HG03571 (cell line): ENCODE results near the gene MST1.

Source experiments
- ATAC-seq: cut with Tn5 transposase; IDR thresholded peaks from one replicate; pipeline ENCODE4 v1.9.1; 2021; ENCODE audit not compliant: unreplicated experiment

MST1 gene

DNA sequence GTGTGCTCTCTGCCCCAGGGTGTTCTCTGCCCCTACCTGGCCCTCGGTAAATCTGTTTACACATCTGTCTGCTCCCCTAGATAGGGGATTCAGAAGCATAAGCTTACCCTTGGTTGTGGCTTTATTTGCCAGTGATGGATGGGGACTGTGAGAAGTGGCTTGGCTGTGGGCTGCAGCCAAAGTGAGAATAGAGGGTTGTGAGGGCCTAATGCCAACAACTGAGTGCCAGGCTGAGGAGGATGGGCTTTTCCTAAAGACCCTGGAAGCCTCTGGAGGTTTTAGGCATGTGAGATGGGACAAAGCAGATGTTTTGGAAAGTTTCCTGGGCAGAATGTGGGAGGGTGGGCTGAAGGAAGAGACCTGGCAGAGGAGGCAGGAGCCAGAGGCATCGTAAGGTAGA is 30.6 kb downstream of the MST1 start:
- ATAC-seq: no peak

DNA sequence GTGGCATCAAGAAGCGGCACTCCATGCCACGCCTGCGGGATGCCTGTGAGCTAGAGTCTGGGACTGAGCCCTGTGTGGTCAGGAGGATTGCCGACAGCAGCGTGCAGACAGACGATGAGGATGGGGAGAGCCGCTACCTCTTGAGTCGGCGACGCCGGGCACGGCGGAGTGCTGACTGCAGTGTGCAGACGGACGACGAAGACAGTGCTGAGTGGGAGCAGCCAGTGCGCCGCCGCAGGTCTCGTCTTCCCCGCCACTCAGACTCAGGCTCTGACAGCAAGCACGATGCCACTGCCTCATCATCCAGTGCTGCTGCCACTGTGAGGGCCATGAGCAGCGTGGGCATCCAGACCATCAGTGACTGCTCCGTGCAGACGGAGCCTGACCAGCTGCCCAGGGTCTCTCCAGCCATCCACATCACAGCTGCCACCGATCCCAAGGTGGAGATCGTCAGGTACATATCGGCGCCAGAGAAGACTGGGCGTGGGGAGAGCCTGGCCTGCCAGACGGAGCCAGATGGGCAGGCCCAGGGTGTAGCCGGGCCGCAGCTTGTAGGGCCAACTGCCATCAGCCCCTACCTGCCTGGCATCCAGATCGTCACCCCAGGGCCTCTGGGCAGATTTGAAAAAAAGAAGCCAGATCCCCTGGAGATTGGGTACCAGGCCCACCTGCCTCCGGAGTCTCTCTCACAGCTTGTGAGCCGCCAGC is 31.9 kb downstream of the MST1 start:
- ATAC-seq: no peak

DNA sequence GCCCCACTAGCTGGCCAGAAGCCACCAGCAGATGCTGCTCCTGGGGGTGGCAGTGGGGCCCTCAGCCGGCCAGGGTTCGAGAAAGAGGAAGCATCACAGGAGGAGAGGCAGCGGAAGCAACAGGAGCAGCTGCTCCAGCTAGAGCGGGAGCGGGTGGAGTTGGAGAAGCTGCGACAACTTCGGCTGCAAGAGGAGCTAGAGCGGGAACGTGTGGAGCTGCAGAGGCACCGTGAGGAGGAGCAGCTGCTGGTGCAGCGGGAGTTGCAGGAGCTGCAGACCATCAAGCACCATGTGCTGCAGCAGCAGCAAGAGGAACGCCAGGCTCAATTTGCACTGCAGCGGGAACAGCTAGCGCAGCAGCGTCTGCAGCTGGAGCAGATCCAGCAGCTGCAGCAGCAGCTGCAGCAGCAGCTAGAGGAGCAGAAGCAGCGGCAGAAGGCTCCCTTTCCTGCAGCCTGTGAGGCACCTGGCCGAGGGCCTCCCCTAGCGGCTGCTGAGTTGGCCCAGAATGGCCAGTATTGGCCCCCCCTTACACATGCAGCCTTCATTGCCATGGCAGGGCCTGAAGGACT is 32.6 kb downstream of the MST1 start:
- ATAC-seq: no peak

DNA sequence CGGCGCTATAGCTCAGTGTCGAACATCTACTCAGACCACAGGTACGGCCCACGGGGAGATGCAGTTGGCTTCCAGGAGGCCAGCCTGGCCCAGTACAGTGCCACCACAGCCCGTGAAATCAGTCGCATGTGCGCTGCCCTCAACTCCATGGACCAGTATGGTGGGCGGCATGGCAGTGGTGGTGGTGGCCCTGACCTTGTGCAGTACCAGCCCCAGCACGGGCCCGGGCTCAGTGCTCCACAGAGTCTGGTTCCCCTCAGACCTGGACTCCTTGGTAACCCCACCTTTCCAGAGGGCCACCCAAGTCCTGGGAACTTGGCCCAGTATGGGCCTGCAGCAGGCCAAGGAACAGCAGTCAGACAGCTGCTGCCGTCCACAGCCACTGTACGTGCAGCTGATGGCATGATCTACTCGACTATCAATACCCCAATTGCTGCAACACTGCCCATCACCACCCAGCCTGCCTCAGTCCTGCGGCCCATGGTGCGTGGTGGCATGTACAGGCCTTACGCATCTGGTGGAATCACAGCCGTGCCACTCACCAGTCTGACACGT is 33.5 kb downstream of the MST1 start:
- ATAC-seq: no peak

DNA sequence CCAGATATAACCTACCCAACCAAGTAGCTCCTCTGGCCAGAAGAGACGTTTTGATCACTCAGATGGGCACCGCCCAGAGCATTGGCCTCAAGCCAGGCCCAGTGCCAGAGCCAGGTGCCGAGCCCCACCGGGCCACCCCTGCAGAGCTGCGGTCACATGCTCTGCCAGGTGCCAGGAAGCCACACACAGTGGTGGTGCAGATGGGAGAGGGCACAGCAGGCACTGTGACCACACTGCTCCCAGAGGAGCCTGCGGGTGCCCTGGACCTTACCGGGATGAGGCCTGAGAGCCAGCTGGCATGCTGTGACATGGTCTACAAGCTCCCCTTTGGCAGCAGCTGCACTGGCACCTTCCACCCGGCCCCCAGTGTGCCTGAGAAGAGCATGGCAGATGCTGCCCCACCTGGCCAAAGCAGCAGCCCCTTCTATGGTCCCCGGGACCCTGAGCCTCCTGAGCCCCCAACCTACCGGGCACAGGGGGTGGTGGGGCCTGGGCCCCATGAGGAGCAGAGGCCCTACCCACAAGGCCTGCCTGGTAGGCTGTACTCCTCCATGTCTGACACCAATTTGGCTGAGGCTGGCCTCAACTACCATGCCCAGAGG is 34.2 kb downstream of the MST1 start:
- ATAC-seq: no peak

DNA sequence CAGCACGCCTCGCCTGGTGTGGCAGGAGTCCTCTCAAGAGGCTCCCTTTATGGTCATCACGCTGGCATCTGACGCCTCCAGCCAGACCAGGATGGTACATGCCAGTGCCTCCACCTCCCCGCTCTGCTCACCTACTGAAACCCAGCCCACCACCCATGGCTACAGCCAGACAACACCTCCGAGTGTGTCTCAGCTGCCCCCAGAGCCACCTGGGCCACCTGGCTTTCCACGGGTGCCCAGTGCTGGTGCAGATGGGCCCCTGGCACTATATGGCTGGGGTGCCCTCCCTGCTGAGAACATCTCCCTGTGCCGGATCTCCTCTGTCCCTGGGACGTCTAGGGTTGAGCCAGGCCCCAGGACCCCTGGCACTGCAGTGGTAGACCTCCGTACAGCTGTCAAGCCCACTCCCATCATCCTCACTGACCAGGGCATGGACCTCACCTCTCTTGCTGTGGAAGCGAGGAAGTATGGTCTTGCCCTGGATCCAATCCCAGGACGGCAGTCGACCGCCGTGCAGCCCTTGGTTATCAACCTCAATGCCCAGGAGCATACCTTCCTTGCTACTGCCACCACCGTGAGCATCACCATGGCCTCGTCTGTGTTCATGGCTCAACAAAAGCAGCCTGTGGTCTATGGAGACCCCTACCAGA is 35.0 kb downstream of the MST1 start:
- no peak for ATAC-seq

DNA sequence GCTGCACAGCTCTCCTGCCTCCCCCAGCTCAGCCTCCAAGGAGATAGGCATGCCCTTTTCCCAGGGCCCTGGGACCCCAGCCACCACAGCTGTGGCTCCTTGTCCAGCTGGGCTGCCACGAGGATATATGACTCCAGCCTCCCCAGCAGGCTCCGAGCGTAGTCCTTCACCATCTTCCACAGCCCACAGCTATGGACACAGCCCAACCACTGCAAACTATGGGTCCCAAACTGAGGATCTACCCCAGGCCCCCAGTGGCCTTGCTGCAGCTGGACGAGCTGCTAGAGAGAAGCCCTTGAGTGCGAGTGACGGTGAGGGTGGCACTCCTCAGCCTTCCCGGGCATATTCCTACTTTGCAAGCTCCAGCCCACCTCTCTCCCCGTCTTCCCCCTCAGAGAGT is 35.7 kb downstream of the MST1 start:
- ATAC-seq: no peak

DNA sequence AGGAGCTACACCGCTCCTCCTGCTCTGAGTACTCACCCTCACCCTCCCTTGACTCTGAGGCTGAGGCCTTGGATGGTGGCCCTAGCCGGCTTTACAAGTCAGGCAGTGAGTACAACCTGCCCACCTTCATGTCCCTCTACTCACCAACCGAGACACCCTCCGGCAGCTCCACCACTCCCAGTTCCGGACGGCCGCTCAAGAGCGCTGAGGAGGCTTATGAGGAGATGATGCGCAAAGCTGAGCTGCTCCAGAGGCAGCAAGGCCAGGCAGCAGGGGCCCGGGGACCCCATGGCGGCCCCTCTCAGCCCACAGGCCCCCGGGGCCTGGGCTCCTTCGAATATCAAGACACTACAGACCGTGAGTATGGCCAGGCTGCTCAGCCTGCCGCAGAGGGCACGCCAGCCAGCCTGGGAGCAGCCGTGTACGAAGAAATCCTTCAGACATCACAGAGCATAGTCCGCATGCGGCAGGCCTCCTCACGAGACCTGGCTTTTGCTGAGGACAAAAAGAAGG is 36.3 kb downstream of the MST1 start:
- no peak for ATAC-seq

DNA sequence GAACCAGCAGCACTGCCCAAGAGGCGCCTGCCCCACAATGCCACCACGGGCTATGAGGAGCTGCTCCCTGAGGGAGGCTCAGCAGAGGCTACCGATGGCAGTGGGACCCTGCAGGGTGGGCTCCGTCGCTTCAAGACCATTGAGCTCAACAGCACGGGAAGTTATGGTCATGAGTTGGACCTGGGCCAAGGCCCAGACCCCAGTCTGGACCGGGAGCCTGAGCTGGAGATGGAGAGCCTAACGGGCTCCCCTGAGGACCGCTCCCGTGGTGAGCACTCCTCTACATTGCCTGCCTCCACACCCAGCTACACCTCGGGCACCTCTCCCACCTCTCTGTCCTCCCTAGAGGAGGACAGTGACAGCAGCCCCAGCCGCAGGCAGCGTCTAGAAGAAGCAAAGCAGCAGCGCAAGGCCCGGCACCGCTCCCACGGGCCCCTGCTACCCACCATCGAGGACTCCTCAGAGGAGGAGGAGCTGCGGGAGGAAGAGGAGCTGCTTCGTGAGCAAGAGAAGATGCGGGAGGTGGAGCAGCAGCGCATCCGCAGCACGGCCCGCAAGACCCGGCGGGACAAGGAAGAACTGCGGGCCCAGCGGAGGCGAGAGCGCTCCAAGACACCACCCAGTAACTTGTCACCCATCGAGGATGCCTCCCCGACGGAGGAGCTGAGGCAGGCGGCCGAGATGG is 36.9 kb downstream of the MST1 start:
- ATAC-seq: no peak

DNA sequence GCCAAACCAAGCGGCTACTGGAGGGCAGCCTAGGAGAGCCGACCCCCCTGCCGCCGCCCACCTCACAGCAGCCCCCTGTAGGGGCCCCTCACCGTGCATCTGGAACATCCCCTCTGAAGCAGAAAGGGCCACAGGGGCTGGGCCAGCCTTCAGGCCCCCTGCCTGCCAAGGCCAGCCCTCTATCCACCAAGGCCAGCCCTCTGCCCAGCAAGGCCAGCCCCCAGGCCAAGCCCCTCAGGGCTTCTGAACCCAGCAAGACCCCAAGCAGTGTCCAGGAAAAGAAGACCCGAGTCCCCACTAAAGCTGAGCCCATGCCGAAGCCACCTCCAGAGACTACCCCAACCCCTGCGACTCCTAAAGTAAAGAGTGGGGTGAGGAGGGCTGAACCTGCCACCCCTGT is 38.6 kb downstream of the MST1 start:
- ATAC-seq: no peak

DNA sequence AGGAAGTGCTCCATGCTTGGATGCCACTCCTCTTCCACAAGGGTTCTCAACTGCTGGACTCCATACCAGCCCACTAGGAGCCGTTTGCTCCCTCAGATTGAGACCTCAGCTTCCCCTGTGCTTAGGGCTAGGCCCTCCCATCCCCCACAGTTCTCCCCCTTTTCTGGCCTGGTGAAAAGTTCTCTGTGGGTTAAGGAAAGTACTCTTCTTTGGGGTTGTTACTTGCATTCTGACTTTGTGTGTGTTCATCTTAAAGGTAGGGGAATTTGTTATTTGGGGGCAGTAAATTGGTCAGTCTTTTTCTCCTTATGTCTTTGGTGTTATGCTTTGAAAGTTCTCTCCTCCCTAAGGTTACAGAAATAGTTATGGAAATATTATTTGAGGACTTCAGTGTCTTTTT is 39.1 kb downstream of the MST1 start:
- ATAC-seq: no peak

DNA sequence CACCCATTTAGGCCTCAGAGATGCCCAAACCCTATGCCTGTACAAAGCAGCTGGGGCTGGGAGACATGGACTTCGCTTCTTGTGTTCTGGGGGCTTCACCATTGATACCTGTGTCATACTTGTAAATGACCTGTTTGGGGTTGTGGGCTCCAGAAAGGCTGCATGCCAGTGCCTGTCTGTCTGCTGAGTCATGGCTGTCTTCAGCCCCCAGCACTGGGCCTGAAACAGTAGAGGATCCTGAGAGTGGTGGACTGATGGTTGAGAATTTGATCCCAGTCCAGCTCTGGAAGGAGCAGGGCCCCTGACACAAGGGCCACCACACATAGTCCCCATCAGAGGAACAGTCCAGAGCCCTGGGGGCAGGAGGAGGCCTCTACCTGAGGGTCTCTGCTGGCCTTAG is 39.7 kb downstream of the MST1 start:
- ATAC-seq: no peak

DNA sequence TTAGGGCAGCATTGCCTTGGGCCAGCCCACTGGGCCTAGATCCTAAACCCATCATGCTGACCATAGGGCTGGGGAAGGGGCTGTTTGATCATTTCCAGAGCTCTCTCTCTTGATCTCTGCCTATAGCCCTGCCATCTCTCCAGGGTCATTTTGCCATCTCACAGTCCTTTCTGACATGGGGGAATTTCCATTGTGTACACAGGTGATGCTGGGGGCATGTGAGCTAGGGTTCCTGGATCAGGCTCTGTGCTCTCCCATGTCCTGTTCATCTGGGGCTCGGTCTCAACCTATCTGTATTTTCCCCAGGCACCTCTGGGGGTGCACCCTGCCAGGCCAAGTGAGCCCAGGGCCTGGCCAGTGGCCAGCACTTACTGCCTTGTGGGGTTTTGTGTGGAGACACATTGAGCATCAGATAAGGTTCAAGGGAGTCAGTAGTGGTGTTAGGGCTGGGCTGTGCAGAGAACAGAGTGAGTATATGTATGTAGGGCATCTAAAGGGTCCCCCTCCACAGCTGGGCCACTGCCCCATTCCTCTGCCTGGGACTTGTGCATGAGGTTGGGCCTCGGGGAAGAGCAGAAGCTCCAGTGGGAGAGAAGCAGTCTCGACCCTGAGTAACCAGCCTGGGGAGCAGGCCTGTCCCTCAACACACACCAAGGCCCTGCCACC is 40.8 kb downstream of the MST1 start:
- no peak for ATAC-seq

DNA sequence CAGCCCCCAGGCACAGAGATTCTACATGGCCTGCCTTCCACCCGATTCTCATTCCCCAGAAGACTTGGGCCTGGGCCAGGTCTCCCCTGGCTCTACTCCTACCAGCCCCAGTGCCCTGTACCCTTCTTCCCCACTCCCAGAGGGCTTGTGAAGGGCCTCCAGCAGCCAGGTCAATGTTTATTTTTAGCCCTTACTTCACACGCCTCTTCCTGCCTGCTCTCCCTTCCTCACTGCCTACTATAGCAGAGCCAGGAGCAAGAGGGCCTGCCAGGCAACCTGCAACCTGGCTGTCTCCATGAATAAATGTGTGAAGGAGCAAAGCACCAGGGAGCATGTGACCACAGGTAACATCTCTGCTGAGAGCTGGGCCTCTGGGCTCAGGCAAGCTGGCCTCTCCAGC is 41.5 kb downstream of the MST1 start:
- no peak for ATAC-seq

DNA sequence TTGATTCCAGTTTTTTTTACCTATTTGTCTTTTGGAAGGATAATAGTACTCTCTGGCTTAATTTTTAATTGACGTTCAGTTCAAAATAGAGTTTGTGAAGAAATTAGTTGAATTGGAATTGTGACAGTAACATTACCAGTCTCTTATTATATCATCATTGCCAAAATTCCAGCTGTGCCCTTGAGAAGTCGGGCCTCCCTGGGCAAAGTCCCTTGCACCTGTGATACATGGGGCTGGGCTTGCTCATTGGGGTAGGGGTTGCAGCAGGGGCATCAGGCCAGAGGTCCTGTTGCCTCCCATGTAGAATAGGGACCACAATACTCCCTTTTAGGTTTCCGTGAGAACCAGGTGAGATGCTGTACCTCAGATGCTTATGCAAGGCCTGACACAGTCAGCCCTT is 43.0 kb downstream of the MST1 start:
- ATAC-seq: no peak

DNA sequence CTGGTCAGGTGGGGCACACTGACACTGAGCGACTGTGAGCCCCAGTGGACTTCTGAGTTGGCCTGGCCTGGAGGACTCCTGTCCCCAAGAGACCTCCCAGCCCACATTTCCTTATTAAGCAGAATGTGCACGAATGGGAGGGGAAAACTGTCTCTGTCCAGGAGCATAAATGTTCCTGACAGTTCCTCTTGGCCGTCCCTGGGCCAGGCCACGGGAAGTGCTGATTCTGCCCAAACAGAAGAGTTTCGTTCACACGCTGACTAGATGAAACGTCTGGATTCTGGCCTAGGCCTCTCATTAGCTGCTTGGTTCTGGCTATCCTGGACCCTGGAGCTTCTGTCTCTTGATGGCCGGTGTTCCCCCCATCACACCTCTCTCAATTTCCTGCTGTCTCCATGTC is 44.6 kb downstream of the MST1 start:
- no peak for ATAC-seq

DNA sequence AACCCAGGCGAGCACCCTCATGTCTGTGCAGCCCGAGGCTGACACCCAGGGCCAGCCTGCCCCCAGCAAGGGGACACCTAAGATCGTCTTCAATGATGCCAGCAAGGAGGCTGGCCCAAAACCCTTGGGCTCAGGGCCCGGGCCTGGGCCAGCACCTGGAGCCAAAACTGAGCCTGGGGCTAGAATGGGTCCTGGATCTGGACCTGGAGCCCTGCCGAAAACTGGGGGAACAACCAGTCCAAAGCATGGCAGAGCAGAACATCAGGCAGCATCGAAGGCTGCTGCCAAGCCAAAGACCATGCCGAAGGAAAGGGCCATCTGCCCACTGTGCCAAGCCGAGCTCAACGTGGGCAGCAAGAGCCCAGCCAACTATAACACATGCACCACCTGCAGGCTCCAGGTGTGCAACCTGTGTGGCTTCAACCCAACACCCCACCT is 46.5 kb downstream of the MST1 start:
- no peak for ATAC-seq

DNA sequence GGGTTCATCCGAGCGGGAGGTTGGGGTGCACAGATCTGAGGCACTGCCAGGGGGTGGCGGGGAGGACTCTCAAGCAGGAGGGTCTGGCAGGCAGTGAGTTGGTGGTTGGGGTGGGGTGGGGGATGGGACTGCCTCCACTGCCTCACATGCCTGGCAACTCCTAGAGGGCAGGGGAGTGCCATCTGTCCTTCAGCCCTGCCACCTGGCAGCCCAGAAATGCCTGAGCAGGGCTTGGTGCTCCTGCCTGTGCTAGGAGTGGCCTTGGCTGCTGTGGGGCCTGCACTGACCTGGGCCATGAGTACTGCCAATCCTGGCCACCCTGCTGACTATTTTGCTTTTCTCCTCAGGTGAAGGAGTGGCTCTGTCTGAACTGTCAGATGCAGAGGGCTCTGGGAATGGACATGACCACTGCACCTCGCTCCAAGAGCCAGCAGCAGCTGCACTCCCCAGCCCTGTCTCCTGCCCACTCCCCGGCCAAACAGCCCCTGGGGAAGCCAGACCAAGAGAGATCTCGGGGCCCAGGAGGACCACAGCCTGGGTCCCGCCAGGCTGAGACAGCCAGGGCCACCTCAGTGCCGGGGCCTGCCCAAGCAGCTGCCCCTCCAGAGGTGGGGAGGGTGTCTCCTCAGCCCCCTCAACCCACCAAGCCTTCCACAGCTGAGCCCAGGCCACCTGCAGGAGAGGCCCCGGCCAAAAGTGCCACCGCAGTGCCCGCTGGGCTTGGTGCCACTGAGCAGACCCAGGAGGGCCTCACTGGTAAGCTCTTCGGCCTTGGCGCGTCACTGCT is 47.2 kb downstream of the MST1 start:
- no peak for ATAC-seq

DNA sequence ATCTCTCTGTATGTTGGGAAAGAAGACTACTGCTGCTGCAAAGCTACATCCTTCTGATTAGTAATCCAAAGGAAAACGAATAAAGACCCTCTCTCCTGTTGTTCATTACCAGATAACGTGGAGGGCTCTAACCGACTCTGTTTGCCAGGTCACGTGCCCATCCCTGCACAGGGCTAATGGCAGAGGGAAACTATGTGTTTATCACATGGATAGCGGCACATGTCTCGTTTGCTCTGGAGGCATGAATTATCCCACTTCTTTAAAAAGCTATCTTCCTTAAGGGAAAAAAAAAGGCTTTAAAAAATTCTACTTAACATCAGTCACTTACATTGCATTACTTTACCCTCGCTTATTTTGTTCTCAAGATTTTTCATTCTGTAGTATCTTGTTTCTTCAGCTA is 48.0 kb downstream of the MST1 start:
- no peak for ATAC-seq

DNA sequence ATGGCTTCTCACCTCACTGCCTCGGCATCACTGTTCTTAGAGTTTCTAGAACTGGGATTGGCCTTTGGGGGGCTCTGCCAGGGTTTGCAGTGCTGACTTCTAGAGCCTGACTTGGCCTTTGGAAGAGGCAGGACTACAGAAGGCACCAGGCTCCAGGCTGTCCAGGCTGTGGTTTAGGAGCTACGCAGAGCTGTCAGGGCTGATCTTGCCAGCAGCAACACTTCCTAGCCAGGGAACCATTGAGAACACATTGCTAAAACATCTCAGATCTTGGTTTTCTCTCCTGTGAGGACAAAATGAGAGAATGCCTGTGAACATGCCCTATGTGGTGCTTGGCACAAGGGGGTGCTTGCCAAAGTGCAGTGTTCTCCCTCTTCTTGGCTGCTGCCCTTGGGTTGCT is 49.7 kb downstream of the MST1 start:
- ATAC-seq: no peak
